ENCODE data around the gene MAGI2.

DNA sequence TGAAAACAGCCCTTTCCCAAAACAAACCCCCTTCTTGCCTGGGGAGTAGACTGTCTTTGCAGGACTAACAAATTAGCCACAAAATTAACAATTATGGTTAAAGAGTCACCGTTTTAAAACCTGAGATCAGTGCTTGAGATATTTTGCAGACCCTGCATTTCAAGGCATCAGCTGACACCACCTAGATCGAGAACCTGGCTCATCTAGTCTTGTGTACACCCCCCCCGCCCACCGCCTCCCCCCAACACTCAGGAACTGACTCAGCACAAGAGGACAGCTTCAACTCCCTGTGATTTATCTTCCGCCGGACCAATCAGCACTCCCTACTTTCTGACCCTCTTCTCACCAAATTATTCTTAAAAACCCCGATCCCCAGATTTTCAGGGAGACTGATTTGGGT lies 917.8 kb downstream of the MAGI2 start:
- TF ChIP-seq CTCF (IDR thresholded peaks at IDR 0.05), result no peak
- TF ChIP-seq POLR2A (IDR thresholded peaks at IDR 0.05), result no peak

Data from esophagus squamous epithelium (tissue), 4 donors.